Measurements from ENCODE around the gene RCL1.

Gene RCL1

DNA sequence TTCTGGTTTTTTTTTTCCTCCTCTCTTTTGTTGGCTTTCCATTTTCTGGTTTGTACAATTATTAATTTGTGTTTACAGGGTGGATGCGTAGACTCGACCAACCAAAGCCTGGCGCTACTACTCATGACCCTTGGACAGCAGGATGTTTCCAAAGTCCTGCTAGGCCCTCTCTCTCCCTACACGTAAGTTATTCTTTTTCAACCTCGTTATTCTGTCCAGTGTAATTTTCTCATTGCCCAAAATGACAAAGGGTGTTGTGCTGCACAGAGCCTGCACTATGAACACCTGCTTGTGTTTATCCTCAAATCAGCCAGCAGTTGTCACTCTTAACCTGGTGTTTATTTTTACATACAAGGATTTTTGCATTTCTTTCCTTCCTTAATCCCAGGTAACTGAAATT, 56.6 kb downstream of the RCL1 start:
- H3K9me3 ChIP-seq (replicated peaks in 1 of 2; ENCODE audit: control insufficient read depth in 2 of 2, insufficient read depth in 1 of 2, low read depth in 1 of 2, low read length in 2 of 2): no peaks in the 10 kb centered on the region
- H4K8ac ChIP-seq (ENCODE audit: low read depth, low read length): no peak overlapping the region
- no peak overlapping the region for H3K4ac ChIP-seq (ENCODE audit: low read length)
- H3K4me3 ChIP-seq (ENCODE audit: low read length in 2 of 2): no peak overlapping the region
- no peak overlapping the region for H2BK12ac ChIP-seq (ENCODE audit: low read length)
- H2BK120ac ChIP-seq (ENCODE audit: low read depth, low read length): no peak overlapping the region
- H2BK15ac ChIP-seq (ENCODE audit: low read length): no peak overlapping the region
- DNase-seq (ENCODE audit: low spot score): no peak
- no peak overlapping the region for H2AFZ ChIP-seq (ENCODE audit: low read length)
- H3K18ac ChIP-seq (ENCODE audit: low read length): no peak overlapping the region
- H3K36me3 ChIP-seq (replicated peaks in 1 of 2; ENCODE audit: control insufficient read depth in 2 of 2, insufficient read depth in 2 of 2, low read length in 2 of 2): peaks cover 9 to 55% of the 10 kb centered on the region in 2 donors
- H4K91ac ChIP-seq (ENCODE audit: low read depth, low read length, poor library complexity): no peak overlapping the region
- no peak overlapping the region for H3K14ac ChIP-seq (ENCODE audit: low read length)
- no peak overlapping the region for H3K23ac ChIP-seq (ENCODE audit: low read depth, low read length, poor library complexity)
- peaks cover 0 to 2% of the 10 kb centered on the region in 2 donors for H3K4me1 ChIP-seq (ENCODE audit: control insufficient read depth in 2 of 2, insufficient read depth in 1 of 2, low read depth in 1 of 2, low read length in 2 of 2)
- H3K9ac ChIP-seq (ENCODE audit: low read depth, low read length, poor library complexity): no peak overlapping the region
- no peak overlapping the region for H2AK5ac ChIP-seq (ENCODE audit: low read depth, low read length)
- no peaks in the 10 kb centered on the region for H3K27me3 ChIP-seq (ENCODE audit: control insufficient read depth in 3 of 3, insufficient read depth in 3 of 3, low read depth in 1 of 3, low read length in 3 of 3)
- no peak overlapping the region for H3K27ac ChIP-seq (replicated peaks; ENCODE audit: low read length)
- WGBS, 2 donors (ENCODE audit: extremely low coverage in 2 of 2, insufficient read length in 2 of 2, insufficient replicate concordance in 1 of 2): no CpG with 5 or more reads among the region's 5 CpGs
- H3K79me1 ChIP-seq (ENCODE audit: low read depth, low read length): no peaks in the 10 kb centered on the region
- no peak overlapping the region for H2BK5ac ChIP-seq (ENCODE audit: low read length)
- no peak overlapping the region for H3K4me2 ChIP-seq (ENCODE audit: insufficient read depth, low read length, poor library complexity, severe bottlenecking)

DNA sequence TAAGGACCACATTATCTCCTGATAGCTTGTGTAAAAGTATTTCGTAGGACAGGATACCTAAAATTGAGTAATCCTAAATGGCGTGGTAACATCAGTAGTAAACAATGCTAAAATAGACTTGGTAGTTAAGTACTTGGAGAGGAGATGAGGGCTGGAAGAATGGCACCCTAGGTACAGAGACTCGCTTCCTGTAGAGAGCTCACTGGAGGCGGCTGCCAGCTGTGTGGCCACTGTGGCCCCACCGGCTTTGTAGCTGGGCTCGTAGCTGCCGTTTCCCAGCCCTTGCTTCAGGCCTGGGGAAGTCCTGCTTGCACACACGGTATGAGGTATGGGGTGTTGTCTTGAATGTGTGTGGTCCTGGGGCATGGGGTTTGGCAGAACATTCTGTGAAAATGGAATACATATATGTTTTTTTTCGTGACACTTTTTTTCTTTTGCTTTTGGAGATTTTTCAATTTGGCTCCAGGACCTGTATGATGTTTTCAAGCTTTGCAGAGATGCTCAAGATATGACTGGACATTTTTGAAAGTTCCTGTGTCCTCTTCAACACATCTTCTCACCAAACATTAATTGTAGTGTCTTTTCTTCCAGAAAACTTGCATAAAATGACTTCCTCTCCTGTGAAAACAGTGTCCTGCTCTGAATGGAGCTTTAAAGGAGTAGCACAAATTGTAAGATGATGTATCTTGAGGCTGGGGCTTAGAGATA, 58.0 kb downstream of the RCL1 start:
- Histone ChIP-seq H3K4me1 (ENCODE audit: control insufficient read depth in 2 of 2, insufficient read depth in 1 of 2, low read depth in 1 of 2, low read length in 2 of 2) (peaks cover 0 to 4% of the 10 kb centered on the region in 2 donors), H3K4me2 (ENCODE audit: insufficient read depth, low read length, poor library complexity, severe bottlenecking) (no peak overlapping the region)
- no CpG with 5 or more reads among the region's 9 CpGs for WGBS, 2 donors (ENCODE audit: extremely low coverage in 2 of 2, insufficient read length in 2 of 2, insufficient replicate concordance in 1 of 2)

DNA sequence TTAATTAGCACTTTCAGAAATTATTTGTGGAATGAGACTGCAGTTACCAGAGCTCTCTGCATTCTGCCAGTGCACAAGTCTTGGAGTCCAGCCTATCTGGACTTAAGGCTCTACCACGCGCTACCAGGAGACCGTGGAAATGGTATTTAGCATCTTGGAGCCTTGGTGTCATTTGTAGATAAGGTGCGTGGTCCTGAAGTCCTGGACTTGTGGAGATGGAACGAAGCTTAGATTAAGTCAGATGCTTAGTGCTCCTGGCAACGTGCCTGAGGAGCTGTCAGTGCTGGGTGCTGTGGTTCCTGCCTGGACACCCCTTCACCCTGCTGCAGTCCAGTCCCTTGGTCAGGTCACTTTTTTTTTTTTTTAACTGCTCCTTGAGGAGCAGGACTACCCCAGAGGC, 59.7 kb downstream of the RCL1 start:
- no peak overlapping the region for H4K91ac ChIP-seq (ENCODE audit: low read depth, low read length, poor library complexity)
- no peak overlapping the region for H2AK5ac ChIP-seq (ENCODE audit: low read depth, low read length)
- peaks cover 0 to 4% of the 10 kb centered on the region in 2 donors for H3K4me1 ChIP-seq (ENCODE audit: control insufficient read depth in 2 of 2, insufficient read depth in 1 of 2, low read depth in 1 of 2, low read length in 2 of 2)
- no peak overlapping the region for H3K14ac ChIP-seq (ENCODE audit: low read length)
- no peak overlapping the region for H3K18ac ChIP-seq (ENCODE audit: low read length)
- H3K27ac ChIP-seq (replicated peaks; ENCODE audit: low read length): no peak overlapping the region
- H3K9me3 ChIP-seq (replicated peaks in 1 of 2; ENCODE audit: control insufficient read depth in 2 of 2, insufficient read depth in 1 of 2, low read depth in 1 of 2, low read length in 2 of 2): no peaks in the 10 kb centered on the region
- no peak overlapping the region for H2BK12ac ChIP-seq (ENCODE audit: low read length)
- H3K27me3 ChIP-seq (ENCODE audit: control insufficient read depth in 3 of 3, insufficient read depth in 3 of 3, low read depth in 1 of 3, low read length in 3 of 3): no peaks in the 10 kb centered on the region
- no peak overlapping the region for H2AFZ ChIP-seq (ENCODE audit: low read length)
- H3K79me1 ChIP-seq (ENCODE audit: low read depth, low read length): no peaks in the 10 kb centered on the region
- no peak overlapping the region for H3K4me2 ChIP-seq (ENCODE audit: insufficient read depth, low read length, poor library complexity, severe bottlenecking)
- no peak overlapping the region for H2BK5ac ChIP-seq (ENCODE audit: low read length)
- no peak overlapping the region for H3K4me3 ChIP-seq (ENCODE audit: low read length in 2 of 2)
- H3K4ac ChIP-seq (ENCODE audit: low read length): no peak overlapping the region
- H3K9ac ChIP-seq (ENCODE audit: low read depth, low read length, poor library complexity): no peak overlapping the region
- no peak overlapping the region for H2BK15ac ChIP-seq (ENCODE audit: low read length)
- DNase-seq (ENCODE audit: low spot score): no peak
- H3K23ac ChIP-seq (ENCODE audit: low read depth, low read length, poor library complexity): no peak overlapping the region
- no CpG with 5 or more reads among the region's 6 CpGs for WGBS, 2 donors (ENCODE audit: extremely low coverage in 2 of 2, insufficient read length in 2 of 2, insufficient replicate concordance in 1 of 2)
- no peak overlapping the region for H2BK120ac ChIP-seq (ENCODE audit: low read depth, low read length)
- no peak overlapping the region for H4K8ac ChIP-seq (ENCODE audit: low read depth, low read length)
- H3K36me3 ChIP-seq (replicated peaks in 1 of 2; ENCODE audit: control insufficient read depth in 2 of 2, insufficient read depth in 2 of 2, low read length in 2 of 2): peaks cover 4 to 40% of the 10 kb centered on the region in 2 donors

More for the DNA sequence above, 58.0 kb downstream of the RCL1 start:
- Histone ChIP-seq H2BK5ac (ENCODE audit: low read length) (no peak overlapping the region), H3K18ac (ENCODE audit: low read length) (no peak overlapping the region), H3K14ac (ENCODE audit: low read length) (no peak overlapping the region), H3K4me3 (ENCODE audit: low read length in 2 of 2) (no peak overlapping the region), H4K91ac (ENCODE audit: low read depth, low read length, poor library complexity) (no peak overlapping the region), H2AFZ (ENCODE audit: low read length) (no peak overlapping the region), H3K9ac (ENCODE audit: low read depth, low read length, poor library complexity) (no peak overlapping the region), H2BK120ac (ENCODE audit: low read depth, low read length) (no peak overlapping the region), H2BK12ac (ENCODE audit: low read length) (no peak overlapping the region), H3K36me3 (replicated peaks in 1 of 2; ENCODE audit: control insufficient read depth in 2 of 2, insufficient read depth in 2 of 2, low read length in 2 of 2) (peaks cover 4 to 41% of the 10 kb centered on the region in 2 donors), H2AK5ac (ENCODE audit: low read depth, low read length) (no peak overlapping the region), H3K79me1 (ENCODE audit: low read depth, low read length) (no peaks in the 10 kb centered on the region), H4K8ac (ENCODE audit: low read depth, low read length) (no peak overlapping the region), H3K27me3 (ENCODE audit: control insufficient read depth in 3 of 3, insufficient read depth in 3 of 3, low read depth in 1 of 3, low read length in 3 of 3) (no peaks in the 10 kb centered on the region), H3K4ac (ENCODE audit: low read length) (no peak overlapping the region), H2BK15ac (ENCODE audit: low read length) (no peak overlapping the region), H3K23ac (ENCODE audit: low read depth, low read length, poor library complexity) (no peak overlapping the region), H3K27ac (replicated peaks; ENCODE audit: low read length) (no peak overlapping the region), H3K9me3 (replicated peaks in 1 of 2; ENCODE audit: control insufficient read depth in 2 of 2, insufficient read depth in 1 of 2, low read depth in 1 of 2, low read length in 2 of 2) (no peaks in the 10 kb centered on the region)
- DNase-seq (ENCODE audit: low spot score): no peak

DNA sequence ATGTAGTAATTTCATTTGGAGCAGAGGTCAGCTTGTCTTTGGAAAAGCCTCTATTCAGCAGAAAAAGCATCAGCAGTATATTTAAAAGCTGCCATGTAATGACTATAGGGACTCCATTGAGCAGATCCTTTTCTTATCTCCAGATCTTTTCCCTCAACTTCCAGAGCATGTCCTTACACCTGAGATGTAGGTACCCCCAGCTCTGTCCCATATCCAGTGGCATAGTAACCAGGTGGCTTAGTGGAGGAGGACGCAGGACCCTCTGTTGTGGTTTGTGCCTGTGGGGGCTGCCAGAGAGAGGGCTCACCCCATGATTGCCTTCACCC, 61.5 kb downstream of the RCL1 start:
- Histone ChIP-seq H4K91ac (ENCODE audit: low read depth, low read length, poor library complexity) (no peak overlapping the region), H3K4me3 (ENCODE audit: low read length in 2 of 2) (no peak overlapping the region), H3K4ac (ENCODE audit: low read length) (no peak overlapping the region), H2BK12ac (ENCODE audit: low read length) (no peak overlapping the region), H3K9me3 (replicated peaks in 1 of 2; ENCODE audit: control insufficient read depth in 2 of 2, insufficient read depth in 1 of 2, low read depth in 1 of 2, low read length in 2 of 2) (no peaks in the 10 kb centered on the region), H3K4me2 (ENCODE audit: insufficient read depth, low read length, poor library complexity, severe bottlenecking) (no peak overlapping the region), H3K14ac (ENCODE audit: low read length) (no peak overlapping the region), H3K36me3 (replicated peaks in 1 of 2; ENCODE audit: control insufficient read depth in 2 of 2, insufficient read depth in 2 of 2, low read length in 2 of 2) (peaks cover 4 to 45% of the 10 kb centered on the region in 2 donors), H3K79me1 (ENCODE audit: low read depth, low read length) (no peaks in the 10 kb centered on the region), H3K4me1 (ENCODE audit: control insufficient read depth in 2 of 2, insufficient read depth in 1 of 2, low read depth in 1 of 2, low read length in 2 of 2) (peaks cover 0 to 4% of the 10 kb centered on the region in 2 donors), H2BK5ac (ENCODE audit: low read length) (no peak overlapping the region), H4K8ac (ENCODE audit: low read depth, low read length) (no peak overlapping the region), H3K9ac (ENCODE audit: low read depth, low read length, poor library complexity) (no peak overlapping the region), H2AFZ (ENCODE audit: low read length) (no peak overlapping the region), H2BK120ac (ENCODE audit: low read depth, low read length) (no peak overlapping the region), H2BK15ac (ENCODE audit: low read length) (no peak overlapping the region), H3K27me3 (ENCODE audit: control insufficient read depth in 3 of 3, insufficient read depth in 3 of 3, low read depth in 1 of 3, low read length in 3 of 3) (no peaks in the 10 kb centered on the region), H3K18ac (ENCODE audit: low read length) (peak overlapping the region; percentile 15), H3K27ac (replicated peaks; ENCODE audit: low read length) (no peak overlapping the region), H2AK5ac (ENCODE audit: low read depth, low read length) (no peak overlapping the region), H3K23ac (ENCODE audit: low read depth, low read length, poor library complexity) (no peak overlapping the region)
- DNase-seq (ENCODE audit: low spot score): no peak
- WGBS, 2 donors (ENCODE audit: extremely low coverage in 2 of 2, insufficient read length in 2 of 2, insufficient replicate concordance in 1 of 2): no CpG with 5 or more reads among the region's 1 CpG

Measured in neuronal stem cell (in vitro differentiated cells).